ENCODE results near the gene FPR3.

The FPR3 gene

GRCh38 chr19:51784109-51784785 lies 10.7 kb upstream of the FPR3 start:
- TF ChIP-seq CTCF (IDR thresholded peaks at IDR 0.05; ENCODE audit: insufficient read depth, low read length), result no peak
- TF ChIP-seq, protein P1, sequence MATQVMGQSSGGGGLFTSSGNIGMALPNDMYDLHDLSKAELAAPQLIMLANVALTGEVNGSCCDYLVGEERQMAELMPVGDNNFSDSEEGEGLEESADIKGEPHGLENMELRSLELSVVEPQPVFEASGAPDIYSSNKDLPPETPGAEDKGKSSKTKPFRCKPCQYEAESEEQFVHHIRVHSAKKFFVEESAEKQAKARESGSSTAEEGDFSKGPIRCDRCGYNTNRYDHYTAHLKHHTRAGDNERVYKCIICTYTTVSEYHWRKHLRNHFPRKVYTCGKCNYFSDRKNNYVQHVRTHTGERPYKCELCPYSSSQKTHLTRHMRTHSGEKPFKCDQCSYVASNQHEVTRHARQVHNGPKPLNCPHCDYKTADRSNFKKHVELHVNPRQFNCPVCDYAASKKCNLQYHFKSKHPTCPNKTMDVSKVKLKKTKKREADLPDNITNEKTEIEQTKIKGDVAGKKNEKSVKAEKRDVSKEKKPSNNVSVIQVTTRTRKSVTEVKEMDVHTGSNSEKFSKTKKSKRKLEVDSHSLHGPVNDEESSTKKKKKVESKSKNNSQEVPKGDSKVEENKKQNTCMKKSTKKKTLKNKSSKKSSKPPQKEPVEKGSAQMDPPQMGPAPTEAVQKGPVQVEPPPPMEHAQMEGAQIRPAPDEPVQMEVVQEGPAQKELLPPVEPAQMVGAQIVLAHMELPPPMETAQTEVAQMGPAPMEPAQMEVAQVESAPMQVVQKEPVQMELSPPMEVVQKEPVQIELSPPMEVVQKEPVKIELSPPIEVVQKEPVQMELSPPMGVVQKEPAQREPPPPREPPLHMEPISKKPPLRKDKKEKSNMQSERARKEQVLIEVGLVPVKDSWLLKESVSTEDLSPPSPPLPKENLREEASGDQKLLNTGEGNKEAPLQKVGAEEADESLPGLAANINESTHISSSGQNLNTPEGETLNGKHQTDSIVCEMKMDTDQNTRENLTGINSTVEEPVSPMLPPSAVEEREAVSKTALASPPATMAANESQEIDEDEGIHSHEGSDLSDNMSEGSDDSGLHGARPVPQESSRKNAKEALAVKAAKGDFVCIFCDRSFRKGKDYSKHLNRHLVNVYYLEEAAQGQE (IDR thresholded peaks at IDR 0.05; ENCODE audit: insufficient replicate concordance, low read depth), result no peak
- TF ChIP-seq GABPA (IDR thresholded peaks at IDR 0.05; ENCODE audit: low read depth), result no peak
- TF ChIP-seq POLR2AphosphoS5 (IDR thresholded peaks at IDR 0.05; ENCODE audit: low read depth), result no peak
- TF ChIP-seq SPI1 (IDR thresholded peaks at IDR 0.05; ENCODE audit: borderline replicate concordance, low read depth), result no peak
- no peak overlapping the region for H3K4me3 ChIP-seq (replicated peaks; ENCODE audit: insufficient read depth, low read length)
- no peak overlapping the region for H3K27ac ChIP-seq (replicated peaks)
- no peaks in the 10 kb centered on the region for H3K27me3 ChIP-seq (ENCODE audit: insufficient read depth, poor library complexity, severe bottlenecking)
- DNase-seq (ENCODE audit: low read depth in 1 of 2, low spot score in 1 of 2), result no peak

DNA sequence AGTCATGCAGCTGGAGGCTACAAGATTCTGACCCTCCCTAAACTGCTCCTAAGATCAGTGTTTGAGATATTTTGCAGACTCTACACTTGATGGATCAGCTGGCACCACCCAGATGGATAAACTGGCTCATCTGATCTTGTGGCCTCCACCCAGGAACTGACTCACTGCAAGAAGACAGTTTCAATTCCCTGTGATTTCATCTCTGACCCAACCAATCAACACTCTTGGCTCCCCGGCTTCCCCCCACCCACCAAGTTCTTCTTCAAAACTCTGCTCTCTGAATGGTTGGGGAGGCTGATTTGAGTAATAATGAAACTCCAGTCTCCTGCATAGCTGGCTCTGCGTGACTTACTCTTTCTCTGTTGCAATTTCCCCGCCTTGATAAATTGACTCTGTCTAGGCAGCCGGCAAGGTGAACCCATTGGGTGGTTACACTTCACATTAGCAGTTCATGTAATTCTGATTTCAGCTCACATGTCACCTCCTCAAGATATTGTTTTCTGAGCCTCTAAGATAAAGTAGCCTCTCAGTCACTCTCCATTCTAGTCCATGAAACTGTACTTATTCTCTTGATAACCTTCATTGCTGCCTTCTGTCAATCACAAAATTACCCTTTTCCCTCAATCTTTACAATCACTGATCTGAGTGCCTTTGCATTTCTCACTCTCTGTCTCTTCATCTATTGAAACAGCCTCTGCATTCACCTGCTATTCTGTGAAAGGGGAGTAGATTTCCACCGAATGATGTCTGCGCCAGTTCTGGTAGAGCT lies 9.9 kb upstream of the FPR3 start:
- no peak for TF ChIP-seq POLR2AphosphoS5 (IDR thresholded peaks at IDR 0.05; ENCODE audit: low read depth)
- no peak for TF ChIP-seq SPI1 (IDR thresholded peaks at IDR 0.05; ENCODE audit: borderline replicate concordance, low read depth)
- no peak for TF ChIP-seq CTCF (IDR thresholded peaks at IDR 0.05; ENCODE audit: insufficient read depth, low read length)
- no peak for TF ChIP-seq GABPA (IDR thresholded peaks at IDR 0.05; ENCODE audit: low read depth)
- TF ChIP-seq, protein P1 (IDR thresholded peaks at IDR 0.05; ENCODE audit: insufficient replicate concordance, low read depth), result no peak
- peak; percentile 49 to 87 for DNase-seq (ENCODE audit: low read depth in 1 of 2, low spot score in 1 of 2)
- Histone ChIP-seq H3K27me3 (ENCODE audit: insufficient read depth, poor library complexity, severe bottlenecking) (no peaks in the 10 kb centered on the region), H3K4me3 (replicated peaks; ENCODE audit: insufficient read depth, low read length) (no peak overlapping the region), H3K27ac (replicated peaks) (no peak overlapping the region)

GRCh38 chr19:51786646-51787494 lies 8.1 kb upstream of the FPR3 start:
- H3K27me3 ChIP-seq (ENCODE audit: insufficient read depth, poor library complexity, severe bottlenecking), result no peaks in the 10 kb centered on the region
- H3K4me3 ChIP-seq (replicated peaks; ENCODE audit: insufficient read depth, low read length), result no peak overlapping the region
- no peak for DNase-seq (ENCODE audit: low read depth in 1 of 2, low spot score in 1 of 2)
- no peak for TF ChIP-seq SPI1 (IDR thresholded peaks at IDR 0.05; ENCODE audit: borderline replicate concordance, low read depth)
- TF ChIP-seq CTCF (IDR thresholded peaks at IDR 0.05; ENCODE audit: insufficient read depth, low read length), result no peak
- H3K27ac ChIP-seq (replicated peaks), result no peak overlapping the region
